SH-SY5Y (cell line): ENCODE measurements around the gene UGT1A3.

Source experiments
- GATA2 ChIP-seq: IDR thresholded peaks from 2 replicates; pipeline ENCODE4 v1.6.1; 2011; ENCODE audit warnings: mild to moderate bottlenecking, low read depth, low read length
- GATA3 ChIP-seq: IDR thresholded peaks from 2 replicates; pipeline ENCODE4 v1.6.1; 2011; ENCODE audit warnings: low read depth, mild to moderate bottlenecking, low read length, moderate library complexity

GRCh38 chr2:233712611-233713261, 16.1 kb upstream of the UGT1A3 start, which contains the start of gene UGT1A5:
- TF ChIP-seq GATA3 (no peak), GATA2 (no peak)
